Measurements from ENCODE around the gene DENND2C. TPM values are rescaled to one million over a fixed set of nuclear protein-coding genes. Genes with fewer than 3 reads are reported as not detected.
A peak's percentile ranks its signal among the peaks of the same experiment; 100 is the strongest.

Gene DENND2C, protein sequence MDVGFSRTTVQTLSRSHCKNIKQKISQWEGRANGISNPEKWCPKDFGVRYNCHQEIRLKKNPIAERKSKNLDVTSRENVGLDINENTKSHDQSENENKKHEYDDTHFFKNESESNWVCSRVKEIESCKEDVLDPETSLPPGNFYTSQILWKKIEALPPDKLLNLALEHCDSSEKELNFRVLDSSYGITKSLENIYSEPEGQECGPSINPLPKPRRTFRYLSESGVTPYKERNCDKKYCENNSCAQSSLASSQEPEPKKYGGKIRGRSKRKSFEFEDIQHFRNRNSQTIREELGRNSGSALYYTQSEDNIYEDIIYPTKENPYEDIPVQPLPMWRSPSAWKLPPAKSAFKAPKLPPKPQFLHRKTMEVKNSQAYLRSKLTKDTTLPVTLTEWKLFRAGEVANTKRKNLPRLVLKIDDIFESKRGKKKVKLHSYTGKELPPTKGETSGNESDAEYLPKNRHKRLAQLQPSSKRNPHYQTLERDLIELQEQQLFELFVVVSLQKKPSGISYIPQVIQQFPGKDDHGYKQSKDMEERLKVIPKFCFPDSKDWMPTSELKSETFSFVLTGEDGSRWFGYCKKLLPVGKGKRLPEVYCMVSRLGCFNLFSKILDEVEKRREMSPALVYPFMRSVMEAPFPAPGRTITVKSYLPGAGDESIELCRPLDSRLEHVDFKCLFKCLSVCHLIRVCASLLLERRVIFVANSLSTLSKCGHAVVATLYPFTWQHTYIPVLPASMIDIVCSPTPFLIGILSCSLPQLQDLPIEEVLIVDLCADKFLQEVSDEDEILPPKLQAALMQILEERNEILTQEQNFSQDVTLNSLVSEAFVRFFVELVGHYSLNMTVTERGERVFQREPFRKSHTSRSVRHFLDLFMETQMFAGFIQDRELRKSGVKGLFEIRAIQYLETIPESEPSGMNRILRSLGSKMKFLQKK
- total RNA-seq (1 to 10 TPM; 3.6 to 5.9 TPM), polyA plus RNA-seq (1 to 10 TPM in 1 of 2 donors, under 1 TPM in 1; 0.25 to 1.9 TPM)
- long read RNA-seq, donor 1, partial matches to known transcripts: 1 of 9 reads
- long read RNA-seq, donor 1, other reads (novel, unspliced or antisense): 8 of 9 reads
- long read RNA-seq, donor 2, partial matches to known transcripts: 0 of 2 reads
- long read RNA-seq, donor 2, other reads (novel, unspliced or antisense): 2 of 2 reads

DNA sequence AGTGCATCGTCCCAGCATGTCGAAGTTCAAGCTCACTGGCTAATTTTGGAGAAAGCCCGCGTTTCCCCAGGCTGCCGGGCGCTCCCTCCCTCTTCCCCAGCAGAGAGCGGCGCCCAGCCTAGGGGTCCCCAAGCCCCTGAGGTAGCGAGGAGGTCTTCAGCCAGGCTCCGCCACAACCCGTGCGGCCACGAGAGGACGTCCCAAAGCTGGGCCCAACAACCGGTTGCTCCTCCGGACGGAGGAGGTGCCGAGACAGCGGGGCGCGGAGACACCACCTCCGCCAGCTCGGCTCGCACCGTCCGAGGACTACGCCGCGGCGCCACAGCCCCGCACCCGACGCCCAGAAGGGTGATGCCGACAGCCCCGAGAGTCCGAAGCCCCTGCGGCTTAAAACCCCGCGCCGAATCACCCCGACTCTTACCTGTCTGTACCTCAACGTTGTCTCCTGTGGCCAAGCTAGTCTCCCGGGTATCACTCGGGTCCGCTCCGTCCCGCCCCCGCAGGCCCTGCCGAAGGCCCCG is at the start of gene DENND2C:
Gene DENND2C, minus strand, starts transcription at position 488 of the 521 bp plus-strand sequence. CDS start 44,065 bp downstream, outside the sequence.
- Histone ChIP-seq H3K27me3 (ENCODE audit: control insufficient read depth in 1 of 2, insufficient read depth in 2 of 2, low read length in 1 of 2) (no peaks in the 10 kb centered on the region), H3K4me1 (ENCODE audit: control insufficient read depth in 1 of 2, insufficient read depth in 2 of 2, low read length in 2 of 2) (no peaks in the 10 kb centered on the region), H3K27ac (ENCODE audit: low read depth in 1 of 2, low read length in 2 of 2) (peak within 1 kb of the TSS in 1 of 2 donors; percentile 46), H3K36me3 (ENCODE audit: control insufficient read depth in 1 of 2, insufficient read depth in 2 of 2, low read length in 1 of 2) (no peaks in the 10 kb centered on the region), H3K9me3 (ENCODE audit: control insufficient read depth, low read length) (no peaks in the 10 kb centered on the region), H3K4me3 (ENCODE audit: low read length in 2 of 2) (peak within 1 kb of the TSS; percentile 65 to 97)
- ATAC-seq (ENCODE audit: low FRiP score) (peak; percentile 79), DNase-seq (no peak)
- 0% methylated on average over 48 to 50 of the region's 50 CpGs for WGBS, 2 donors
- intact Hi-C loops (cut with DNase I): loop anchor here (2.0 to 10.0 kb wide), 4 partner anchors 48 to 325 kb away; partner anchors contain the start of genes BCAS2 (in 1 of the 2), NRAS (in 1 of the 2) and TRIM33 (in 1 of the 2)

DNA sequence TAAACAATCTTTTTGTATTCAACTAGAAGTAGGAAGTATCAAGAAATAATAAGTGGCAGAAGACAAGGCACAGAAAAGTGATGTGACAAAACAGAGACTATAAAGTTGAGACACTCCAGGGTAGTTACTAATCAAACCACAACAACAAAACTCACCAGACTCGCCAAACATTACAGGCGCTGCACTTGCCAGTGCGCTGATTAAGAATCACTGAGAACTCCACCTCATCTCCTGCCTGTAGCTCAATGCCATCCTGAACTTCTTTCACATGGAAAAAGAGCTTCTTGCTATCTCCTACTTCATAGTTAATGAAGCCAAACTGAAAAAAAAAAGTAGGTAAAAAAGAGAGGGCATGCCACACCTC is 49.6 kb upstream of the DENND2C start:
- 86 to 87% methylated on average over 3 of the region's 3 CpGs for WGBS, 2 donors
- Histone ChIP-seq H3K27me3 (ENCODE audit: control insufficient read depth in 1 of 2, insufficient read depth in 2 of 2, low read length in 1 of 2) (no peaks in the 10 kb centered on the region), H3K4me1 (ENCODE audit: control insufficient read depth in 1 of 2, insufficient read depth in 2 of 2, low read length in 2 of 2) (no peaks in the 10 kb centered on the region), H3K4me3 (ENCODE audit: low read length in 2 of 2) (no peak overlapping the region), H3K27ac (ENCODE audit: low read depth in 1 of 2, low read length in 2 of 2) (no peak overlapping the region), H3K9me3 (ENCODE audit: control insufficient read depth, low read length) (no peaks in the 10 kb centered on the region), H3K36me3 (ENCODE audit: control insufficient read depth in 1 of 2, insufficient read depth in 2 of 2, low read length in 1 of 2) (peaks cover 11% of the 10 kb centered on the region in 2 donors)
- DNase-seq (no peak), ATAC-seq (ENCODE audit: low FRiP score) (no peak)
- intact Hi-C loops (cut with DNase I): loop anchor here (5.0 to 10.0 kb wide), 3 partner anchors 38 to 135 kb away; partner anchors contain the start of genes BCAS2 (in 1 of the 2), CSDE1 (in 1 of the 2) and DENND2C (in 1 of the 2)

DNA sequence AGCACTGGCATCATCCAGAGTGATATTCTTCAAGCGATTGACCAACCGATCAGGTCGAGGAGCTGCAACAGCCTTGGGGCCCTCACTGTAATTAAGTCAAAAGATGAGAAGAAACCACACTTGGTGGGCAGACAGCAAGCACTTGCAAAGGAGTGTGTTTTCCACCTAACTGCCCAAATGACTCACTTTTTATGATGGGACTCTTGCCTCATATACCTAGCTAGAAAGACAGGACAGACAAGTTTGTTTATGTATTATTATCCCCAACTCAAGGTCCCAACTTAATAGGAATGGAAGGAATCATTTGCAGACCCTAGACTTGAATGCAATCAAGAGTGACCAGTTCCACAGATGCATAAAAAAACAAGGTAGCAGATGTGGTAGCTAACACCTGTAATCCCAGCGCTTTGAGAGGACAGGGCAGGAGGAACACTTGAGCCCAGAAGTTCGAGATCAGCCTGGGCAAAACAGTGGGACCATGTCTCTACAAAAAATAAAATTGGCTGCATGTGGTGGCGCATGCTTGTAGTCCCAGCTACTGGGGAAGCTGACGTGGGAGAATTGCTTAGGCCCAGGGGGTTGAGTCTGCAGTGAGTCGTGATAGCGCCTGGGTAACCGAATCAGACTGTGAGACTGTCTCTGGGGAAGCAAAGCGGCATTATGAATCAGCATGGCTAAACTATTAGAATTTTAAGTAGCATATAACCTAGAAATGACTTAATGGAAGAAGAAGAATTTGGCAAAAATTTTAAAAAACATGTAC is 49.0 kb upstream of the DENND2C start:
- Histone ChIP-seq H3K36me3 (ENCODE audit: control insufficient read depth in 1 of 2, insufficient read depth in 2 of 2, low read length in 1 of 2) (peaks cover 11 to 12% of the 10 kb centered on the region in 2 donors), H3K4me1 (ENCODE audit: control insufficient read depth in 1 of 2, insufficient read depth in 2 of 2, low read length in 2 of 2) (no peaks in the 10 kb centered on the region), H3K9me3 (ENCODE audit: control insufficient read depth, low read length) (no peaks in the 10 kb centered on the region), H3K27ac (ENCODE audit: low read depth in 1 of 2, low read length in 2 of 2) (no peak overlapping the region), H3K4me3 (ENCODE audit: low read length in 2 of 2) (no peak overlapping the region), H3K27me3 (ENCODE audit: control insufficient read depth in 1 of 2, insufficient read depth in 2 of 2, low read length in 1 of 2) (no peaks in the 10 kb centered on the region)
- ATAC-seq (ENCODE audit: low FRiP score) (no peak), DNase-seq (no peak)
- 87 to 90% methylated on average over 11 of the region's 11 CpGs for WGBS, 2 donors
- intact Hi-C loops (cut with DNase I): loop anchor here (5.0 to 10.0 kb wide), 3 partner anchors 38 to 134 kb away; partner anchors contain the start of genes BCAS2 (in 1 of the 2), CSDE1 (in 1 of the 2) and DENND2C (in 1 of the 2)

DNA sequence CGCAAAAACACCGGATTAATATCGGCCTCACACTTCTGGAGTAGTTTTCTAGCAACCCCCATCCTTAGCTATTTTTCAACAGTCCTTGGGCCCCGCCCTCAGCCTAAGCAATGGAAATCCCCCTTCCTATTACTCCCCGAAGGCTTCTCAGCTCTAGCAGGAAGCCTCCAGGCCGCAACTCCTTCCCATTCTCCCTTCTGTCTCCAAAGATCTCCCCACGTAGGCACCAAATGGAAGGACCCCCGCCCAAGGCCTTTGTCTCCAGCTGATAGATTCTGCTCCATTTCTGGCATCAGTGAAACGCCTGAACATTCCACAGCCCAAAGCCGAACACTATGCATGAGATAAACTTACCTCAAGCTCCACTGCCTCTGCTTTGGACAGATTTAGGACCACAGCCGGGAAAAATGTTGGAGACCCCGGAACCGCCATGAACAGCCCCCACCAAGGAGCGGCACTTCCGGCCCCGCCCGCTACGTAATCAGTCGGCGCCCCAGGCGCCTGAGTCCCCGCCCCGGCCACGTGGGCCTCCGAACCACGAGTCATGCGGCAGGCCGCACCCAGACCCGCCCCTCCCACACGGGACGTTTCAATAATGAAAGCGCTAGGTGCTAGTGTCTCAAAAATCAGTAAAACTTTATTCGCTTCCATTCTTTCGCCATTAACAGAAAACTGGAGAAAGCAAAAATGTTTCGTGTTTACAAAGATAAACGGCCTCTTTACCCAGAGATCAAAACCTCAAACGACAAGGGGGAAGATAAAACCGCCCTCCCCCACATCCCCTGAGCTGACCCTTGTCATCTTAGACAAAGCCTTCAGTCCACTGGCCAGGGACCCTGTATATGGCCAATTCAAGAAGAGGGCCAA is 46.7 kb upstream of the DENND2C start, which contains the start of gene NRAS:
Gene NRAS, minus strand, starts transcription at position 468 of the 867 bp plus-strand sequence. CDS start 611 bp downstream, outside the sequence.
- DNase-seq (peak; percentile 96 to 99), ATAC-seq (ENCODE audit: low FRiP score) (peak; percentile 99)
- Histone ChIP-seq H3K36me3 (ENCODE audit: control insufficient read depth in 1 of 2, insufficient read depth in 2 of 2, low read length in 1 of 2) (peaks cover 6 to 11% of the 10 kb centered on the region in 2 donors), H3K27me3 (ENCODE audit: control insufficient read depth in 1 of 2, insufficient read depth in 2 of 2, low read length in 1 of 2) (no peaks in the 10 kb centered on the region), H3K4me1 (ENCODE audit: control insufficient read depth in 1 of 2, insufficient read depth in 2 of 2, low read length in 2 of 2) (no peaks in the 10 kb centered on the region), H3K9me3 (ENCODE audit: control insufficient read depth, low read length) (no peaks in the 10 kb centered on the region), H3K4me3 (ENCODE audit: low read length in 2 of 2) (peak within 1 kb of the TSS; percentile 91 to 99), H3K27ac (ENCODE audit: low read depth in 1 of 2, low read length in 2 of 2) (peak within 1 kb of the TSS; percentile 68 to 79)
- 1% methylated on average over 37 to 38 of the region's 38 CpGs for WGBS, 2 donors
- intact Hi-C loops (cut with DNase I): loop anchor here (2.0 to 10.0 kb wide), 4 partner anchors 41 to 132 kb away; partner anchors contain the start of genes BCAS2 (in 1 of the 2), CSDE1 (in 1 of the 2), DENND2C (in 1 of the 2) and SIKE1 (in 1 of the 2)

DNA sequence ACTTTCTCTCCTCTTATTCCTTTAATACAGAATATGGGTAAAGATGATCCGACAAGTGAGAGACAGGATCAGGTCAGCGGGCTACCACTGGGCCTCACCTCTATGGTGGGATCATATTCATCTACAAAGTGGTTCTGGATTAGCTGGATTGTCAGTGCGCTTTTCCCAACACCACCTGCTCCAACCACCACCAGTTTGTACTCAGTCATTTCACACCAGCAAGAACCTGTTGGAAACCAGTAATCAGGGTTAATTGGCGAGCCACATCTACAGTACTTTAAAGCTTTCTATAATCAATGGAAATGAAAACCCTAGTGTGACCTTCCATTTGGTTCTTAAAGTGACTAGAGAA is 46.1 kb upstream of the DENND2C start:
- Histone ChIP-seq H3K4me3 (ENCODE audit: low read length in 2 of 2) (peak overlapping the region; percentile 91 to 99), H3K4me1 (ENCODE audit: control insufficient read depth in 1 of 2, insufficient read depth in 2 of 2, low read length in 2 of 2) (no peaks in the 10 kb centered on the region), H3K9me3 (ENCODE audit: control insufficient read depth, low read length) (no peaks in the 10 kb centered on the region), H3K36me3 (ENCODE audit: control insufficient read depth in 1 of 2, insufficient read depth in 2 of 2, low read length in 1 of 2) (peaks cover 6 to 8% of the 10 kb centered on the region in 2 donors), H3K27me3 (ENCODE audit: control insufficient read depth in 1 of 2, insufficient read depth in 2 of 2, low read length in 1 of 2) (no peaks in the 10 kb centered on the region), H3K27ac (ENCODE audit: low read depth in 1 of 2, low read length in 2 of 2) (peak overlapping the region in 1 of 2 donors; percentile 79)
- DNase-seq (no peak), ATAC-seq (ENCODE audit: low FRiP score) (no peak)
- intact Hi-C loops (cut with DNase I): loop anchor here (2.0 to 10.0 kb wide), 4 partner anchors 41 to 131 kb away; partner anchors contain the start of genes BCAS2 (in 1 of the 2), CSDE1 (in 1 of the 2), DENND2C (in 1 of the 2) and SIKE1 (in 1 of the 2)
- WGBS, 2 donors: 25 to 26% methylated on average over 4 of the region's 4 CpGs

DNA sequence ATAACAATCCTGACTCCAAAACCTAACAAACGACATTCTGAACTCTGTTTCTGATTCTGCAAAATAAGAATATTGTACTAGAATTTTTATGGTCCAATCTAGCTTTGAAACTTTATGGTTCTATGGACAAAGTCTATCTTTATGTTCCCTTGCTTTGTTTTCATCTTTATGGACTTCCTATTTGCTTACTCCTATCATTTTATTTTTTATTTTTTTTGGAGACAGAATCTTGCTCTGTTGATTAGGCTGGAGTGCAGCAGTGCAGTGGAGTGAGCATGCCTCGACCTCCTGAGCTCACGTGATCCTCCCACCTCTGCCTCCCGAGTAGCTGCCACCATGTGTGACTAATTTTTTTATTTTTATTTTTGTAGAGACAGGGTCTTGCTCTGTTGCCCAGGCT is 43.1 kb upstream of the DENND2C start:
- DNase-seq (no peak), ATAC-seq (ENCODE audit: low FRiP score) (no peak)
- H3K27me3 ChIP-seq (ENCODE audit: control insufficient read depth in 1 of 2, insufficient read depth in 2 of 2, low read length in 1 of 2): no peaks in the 10 kb centered on the region
- 66 to 72% methylated on average over 4 of the region's 4 CpGs for WGBS, 2 donors
- H3K4me3 ChIP-seq (ENCODE audit: low read length in 2 of 2): no peak overlapping the region
- H3K9me3 ChIP-seq (ENCODE audit: control insufficient read depth, low read length): no peaks in the 10 kb centered on the region
- intact Hi-C loops (cut with DNase I): loop anchor here in 1 of 2 donors (10.0 kb wide), 1 partner anchor 128 kb away; the partner anchor contains the start of gene BCAS2
- no peaks in the 10 kb centered on the region for H3K4me1 ChIP-seq (ENCODE audit: control insufficient read depth in 1 of 2, insufficient read depth in 2 of 2, low read length in 2 of 2)
- no peak overlapping the region for H3K27ac ChIP-seq (ENCODE audit: low read depth in 1 of 2, low read length in 2 of 2)
- H3K36me3 ChIP-seq (ENCODE audit: control insufficient read depth in 1 of 2, insufficient read depth in 2 of 2, low read length in 1 of 2): peaks cover 0 to 2% of the 10 kb centered on the region in 2 donors

DNA sequence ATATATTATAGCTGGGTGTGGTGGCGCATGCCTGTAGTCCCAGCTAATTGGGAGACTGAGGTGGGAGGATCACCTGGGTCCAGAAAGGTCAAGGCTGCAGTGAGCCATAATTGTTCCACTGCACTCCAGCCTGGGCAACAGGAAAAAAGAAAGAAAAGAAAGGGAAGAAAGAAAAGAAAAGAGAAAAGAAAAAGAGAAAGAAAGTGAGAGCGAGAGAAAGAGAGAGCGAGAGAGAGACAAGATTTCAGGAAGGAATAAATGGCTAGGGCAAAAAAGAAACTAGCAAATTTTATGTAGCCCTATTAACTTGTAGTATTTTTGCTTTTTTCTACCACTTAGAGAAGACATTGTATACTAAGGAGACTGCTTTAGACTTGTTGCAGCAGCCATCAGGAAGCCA is 40.5 kb upstream of the DENND2C start:
- Histone ChIP-seq H3K36me3 (ENCODE audit: control insufficient read depth in 1 of 2, insufficient read depth in 2 of 2, low read length in 1 of 2) (peaks cover 0 to 6% of the 10 kb centered on the region in 2 donors), H3K27ac (ENCODE audit: low read depth in 1 of 2, low read length in 2 of 2) (no peak overlapping the region), H3K4me3 (ENCODE audit: low read length in 2 of 2) (no peak overlapping the region), H3K4me1 (ENCODE audit: control insufficient read depth in 1 of 2, insufficient read depth in 2 of 2, low read length in 2 of 2) (no peaks in the 10 kb centered on the region), H3K9me3 (ENCODE audit: control insufficient read depth, low read length) (no peaks in the 10 kb centered on the region), H3K27me3 (ENCODE audit: control insufficient read depth in 1 of 2, insufficient read depth in 2 of 2, low read length in 1 of 2) (no peaks in the 10 kb centered on the region)
- ATAC-seq (ENCODE audit: low FRiP score): no peak
- intact Hi-C loops (cut with DNase I): loop anchor here in 1 of 2 donors (10.0 kb wide), 1 partner anchor 126 kb away; the partner anchor contains the start of gene BCAS2
- no peak for DNase-seq
- WGBS, 2 donors: 95% methylated on average over 3 of the region's 3 CpGs
